GM19035 (cell line): ENCODE results near the gene ZDHHC1.

Experiments
- ATAC-seq: cut with Tn5 transposase; IDR thresholded peaks from one replicate; pipeline ENCODE4 v1.9.1; 2021; ENCODE audit not compliant: unreplicated experiment

The ZDHHC1 gene, protein sequence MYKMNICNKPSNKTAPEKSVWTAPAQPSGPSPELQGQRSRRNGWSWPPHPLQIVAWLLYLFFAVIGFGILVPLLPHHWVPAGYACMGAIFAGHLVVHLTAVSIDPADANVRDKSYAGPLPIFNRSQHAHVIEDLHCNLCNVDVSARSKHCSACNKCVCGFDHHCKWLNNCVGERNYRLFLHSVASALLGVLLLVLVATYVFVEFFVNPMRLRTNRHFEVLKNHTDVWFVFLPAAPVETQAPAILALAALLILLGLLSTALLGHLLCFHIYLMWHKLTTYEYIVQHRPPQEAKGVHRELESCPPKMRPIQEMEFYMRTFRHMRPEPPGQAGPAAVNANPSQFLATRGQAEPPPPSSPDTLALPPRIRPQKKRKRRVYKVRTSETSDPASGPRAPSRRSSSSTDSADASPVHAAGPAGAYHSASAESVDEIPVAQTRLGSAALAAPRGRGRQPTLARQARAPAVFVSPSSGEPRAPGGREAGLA

DNA sequence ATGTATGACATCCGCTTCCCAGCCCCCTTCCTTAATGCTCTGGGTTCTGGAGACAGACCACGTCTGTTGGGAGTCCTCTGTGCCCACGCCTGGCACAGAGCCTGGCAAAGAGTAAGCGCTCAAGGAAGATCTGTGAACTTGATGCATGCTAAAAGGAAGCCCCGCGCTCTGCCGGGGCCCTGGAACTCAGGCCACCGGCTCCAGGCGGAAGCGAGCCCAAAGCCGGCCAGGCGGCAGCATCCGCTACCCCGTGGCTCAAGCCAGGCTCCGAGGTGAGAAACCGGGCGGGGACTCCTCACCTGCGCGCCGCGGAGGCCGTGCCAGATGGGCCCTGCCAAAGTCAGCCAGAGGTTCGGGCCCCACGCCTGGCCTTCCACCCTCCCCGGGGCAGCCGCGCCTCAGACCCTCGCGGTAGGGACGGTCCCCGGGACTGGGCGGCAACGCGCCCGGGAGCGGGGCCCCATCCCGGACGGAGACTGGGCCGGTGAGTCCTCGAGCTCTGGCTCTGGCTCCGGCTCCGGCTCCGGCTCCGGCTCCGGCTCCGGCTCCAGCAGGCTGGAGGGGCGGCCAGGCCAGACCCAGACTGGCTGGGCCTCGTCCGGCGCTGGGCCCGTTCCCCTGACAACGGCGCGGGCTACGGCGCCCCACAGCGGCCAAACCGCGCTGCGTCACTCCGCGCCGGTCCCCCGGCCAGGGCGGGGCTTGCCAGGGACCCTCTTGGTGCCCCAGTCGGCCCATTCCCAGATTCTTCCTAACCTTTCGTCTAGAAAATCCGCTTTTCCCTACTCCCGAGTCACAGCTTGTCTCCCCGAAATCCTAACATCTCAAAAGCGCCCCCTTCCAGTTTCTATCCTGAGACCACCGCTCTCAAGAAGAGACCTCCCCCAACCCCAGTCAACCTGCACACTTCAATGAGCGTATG, at the start of gene ZDHHC1:
TSS of gene ZDHHC1 (minus strand) at position 606 of the 922 bp plus-strand sequence. CDS start 8,702 bp downstream, outside the sequence.
- peak; percentile 76 for ATAC-seq

DNA sequence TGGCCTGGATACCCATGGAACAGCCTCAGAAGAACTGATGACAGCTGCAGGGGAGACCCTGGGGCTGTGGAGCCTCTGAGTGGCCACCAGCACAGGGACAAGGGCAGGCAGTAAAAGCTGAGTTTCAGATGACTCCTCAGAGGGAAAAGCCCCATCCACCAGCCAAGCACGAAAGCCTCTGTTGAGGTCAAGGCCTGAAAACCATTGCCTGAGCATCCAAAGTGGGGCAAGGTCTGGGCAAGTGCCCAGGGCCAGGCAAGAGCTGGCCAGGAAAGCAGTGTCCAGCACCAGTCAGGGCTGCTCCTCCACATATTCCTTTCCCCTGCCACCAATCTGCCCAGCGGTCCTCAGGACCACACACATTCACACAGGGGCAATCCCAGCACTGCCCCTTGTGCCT, 48.3 kb upstream of the ZDHHC1 start:
- no peak for ATAC-seq

DNA sequence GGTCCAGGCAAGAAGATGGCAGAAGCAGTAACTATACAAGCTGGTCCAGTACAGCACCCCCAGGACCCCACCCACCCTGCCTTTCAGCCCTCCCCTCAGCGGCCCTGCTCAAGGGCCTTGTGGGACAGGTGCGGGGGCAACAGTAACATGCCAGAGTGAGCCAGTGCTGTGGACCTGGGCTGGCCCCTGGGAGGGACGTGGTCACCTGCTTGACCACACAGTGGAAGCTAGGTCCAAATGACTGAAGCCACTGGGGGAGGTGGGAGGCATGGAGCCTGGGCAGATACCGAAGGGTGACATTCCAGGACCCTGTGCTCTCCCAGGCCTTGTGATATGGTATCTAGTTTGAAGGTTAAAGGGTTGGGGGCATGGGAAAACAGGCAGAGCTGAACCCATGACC, 47.4 kb upstream of the ZDHHC1 start:
- no peak for ATAC-seq

DNA sequence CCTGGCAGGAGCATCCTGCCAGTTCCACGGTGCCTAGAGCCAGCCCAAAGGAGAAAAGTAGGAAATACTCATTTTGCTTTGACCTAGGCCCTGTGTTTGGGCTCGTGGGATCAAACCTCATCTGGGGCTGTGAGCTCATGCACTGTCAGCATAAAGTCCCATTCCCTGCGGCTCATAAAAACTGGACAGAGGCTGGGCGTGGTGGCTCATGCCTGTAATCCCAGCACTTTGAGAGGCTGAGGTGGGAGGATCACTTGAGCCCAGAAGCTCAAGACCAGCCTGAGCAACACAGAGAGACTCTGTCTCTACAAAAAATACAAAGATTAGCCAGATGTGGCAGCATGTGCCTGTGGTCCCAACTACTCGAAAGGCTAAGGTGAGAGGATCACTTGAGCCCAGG, 46.8 kb upstream of the ZDHHC1 start:
- ATAC-seq: no peak

DNA sequence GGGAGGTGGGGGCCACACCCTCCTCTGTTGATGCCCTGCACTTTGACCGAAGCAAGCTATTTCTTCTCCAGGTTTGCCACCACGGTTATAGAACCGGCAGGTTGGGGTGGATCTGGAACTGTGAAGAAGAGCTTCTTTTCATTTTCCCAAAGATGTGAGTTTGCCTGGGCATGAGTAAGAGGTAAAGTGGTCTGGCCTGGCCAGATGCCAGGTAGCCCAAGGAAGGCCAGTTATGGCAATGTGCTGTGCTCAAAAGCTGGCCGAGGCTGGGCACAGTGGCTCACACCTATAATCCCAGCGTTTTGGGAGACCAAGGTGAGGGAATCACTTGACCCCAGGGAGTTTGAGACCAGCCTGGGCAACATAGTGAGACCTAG, 46.0 kb upstream of the ZDHHC1 start:
- no peak for ATAC-seq

DNA sequence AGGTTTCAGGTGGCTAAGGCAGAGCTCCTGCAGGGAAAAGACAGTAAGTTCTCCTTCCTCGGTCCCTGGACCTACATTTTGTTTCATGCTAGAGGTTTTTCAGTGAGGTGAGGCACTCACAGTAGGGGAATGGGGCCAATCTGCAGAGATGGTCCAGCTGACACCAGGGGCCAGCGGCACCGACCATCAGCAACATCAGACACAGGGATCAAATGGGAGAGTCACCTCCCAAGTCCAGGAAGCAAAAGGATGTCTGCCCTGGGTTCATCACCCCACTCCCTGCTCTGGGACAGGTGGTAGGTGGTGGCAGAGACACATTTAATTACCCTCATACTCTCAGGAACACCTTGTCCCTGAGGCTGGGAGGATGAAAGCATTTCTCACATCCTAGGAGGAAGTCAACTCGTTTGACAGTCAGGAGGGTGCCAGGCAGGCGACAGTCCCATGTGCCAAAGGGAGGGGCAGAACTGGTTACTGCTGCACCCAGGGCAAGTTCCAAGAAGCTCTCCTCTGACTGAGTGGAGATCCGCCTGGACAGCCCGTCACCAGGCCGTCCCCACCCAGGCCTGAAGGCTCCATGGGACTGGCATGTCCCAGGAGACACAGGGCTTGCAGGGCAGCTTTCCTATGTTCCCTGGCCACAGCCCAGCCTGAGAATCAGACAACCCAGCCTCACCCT, 45.5 kb upstream of the ZDHHC1 start:
- ATAC-seq: no peak

DNA sequence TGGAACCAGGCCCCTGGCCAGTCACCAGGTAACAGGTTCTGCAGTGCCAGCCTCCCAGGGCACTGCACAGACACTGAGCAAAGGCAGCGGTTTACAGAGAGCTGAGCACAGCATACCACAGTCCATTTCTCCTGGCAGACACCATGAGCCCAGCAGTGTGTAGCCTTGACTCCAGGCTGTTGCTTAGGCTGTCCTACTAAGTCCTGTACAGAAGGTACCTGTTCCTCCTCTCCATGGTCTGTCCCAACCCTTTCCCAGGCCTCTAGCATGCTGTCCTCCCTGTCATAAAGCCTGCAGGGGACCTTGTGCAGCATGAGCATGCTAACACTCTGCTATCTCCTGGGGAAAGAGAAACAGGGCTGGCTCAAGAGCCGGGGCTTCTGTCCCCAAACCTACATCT, 44.7 kb upstream of the ZDHHC1 start:
- ATAC-seq: no peak

DNA sequence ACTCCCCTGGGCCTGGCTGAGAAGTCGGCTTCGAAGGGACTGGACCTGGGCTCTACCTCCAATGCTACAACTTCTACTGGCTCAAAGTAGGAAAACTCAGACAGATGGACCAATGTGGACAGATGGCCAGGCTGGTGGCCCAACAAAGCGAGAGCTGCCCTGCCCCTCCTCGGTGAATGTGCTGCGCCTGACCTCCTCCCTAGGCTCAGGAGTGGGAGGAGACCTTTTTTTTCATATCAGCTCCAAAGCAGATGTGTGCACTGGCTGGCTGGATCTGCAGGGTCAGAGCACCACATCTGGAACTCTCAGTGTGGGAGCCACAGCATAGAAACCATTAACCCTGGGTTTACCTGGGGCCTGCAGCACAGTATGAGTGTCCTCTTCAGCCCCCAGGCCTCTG, 43.9 kb upstream of the ZDHHC1 start:
- ATAC-seq: no peak

DNA sequence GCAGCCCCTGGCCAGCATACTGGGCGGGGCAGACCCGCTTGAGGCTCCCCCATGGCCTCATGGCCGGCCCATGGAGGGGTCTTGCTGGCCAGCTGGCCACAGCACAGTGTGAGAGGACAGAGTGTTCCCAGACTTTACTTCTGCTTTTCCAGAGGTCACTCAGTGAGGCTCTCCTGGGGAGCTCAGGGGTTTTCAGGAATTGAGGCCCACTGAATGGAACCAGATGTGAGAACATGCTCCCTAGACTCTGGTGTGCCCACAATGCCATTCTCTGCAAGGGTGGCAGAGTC, 43.5 kb upstream of the ZDHHC1 start:
- no peak for ATAC-seq

DNA sequence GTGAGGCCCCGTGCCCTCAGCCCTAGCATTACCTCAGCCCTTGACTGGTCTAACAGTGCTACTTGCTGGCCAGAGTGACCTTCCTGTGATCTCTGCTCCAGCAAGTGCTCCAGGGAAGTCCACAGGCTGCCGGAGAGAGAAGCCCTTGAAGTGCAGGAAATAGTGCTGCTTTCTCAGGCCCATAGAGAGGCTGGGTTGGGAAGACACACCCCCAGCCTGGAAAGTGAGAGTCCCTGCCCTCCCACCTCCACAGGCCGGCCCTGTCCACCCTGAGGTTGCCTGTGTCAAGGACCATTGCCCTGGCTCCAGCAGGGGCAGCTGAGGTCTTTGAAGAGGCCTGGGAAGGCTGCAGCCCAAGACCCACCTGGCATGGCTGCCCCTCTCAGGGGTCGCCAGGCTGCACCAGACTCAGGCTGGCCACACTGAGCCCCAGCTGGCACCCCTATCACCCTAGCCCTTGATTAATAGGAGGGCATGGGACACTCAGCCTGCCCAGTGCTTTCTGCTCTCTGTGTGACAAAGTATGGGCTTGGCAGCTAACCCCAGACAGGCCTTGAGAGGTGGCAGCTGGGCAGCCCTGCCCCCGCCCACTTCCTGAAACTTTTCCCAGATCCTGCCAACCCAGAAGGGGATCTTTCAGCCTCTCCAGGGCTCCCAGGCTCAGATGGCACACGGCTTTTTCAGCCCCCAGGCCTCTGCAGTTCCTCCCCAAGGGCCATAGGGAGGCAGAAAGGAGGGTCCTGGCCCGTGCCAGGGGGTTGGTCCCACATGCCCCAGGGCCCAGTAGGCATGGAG, 43.0 kb upstream of the ZDHHC1 start:
- no peak for ATAC-seq

DNA sequence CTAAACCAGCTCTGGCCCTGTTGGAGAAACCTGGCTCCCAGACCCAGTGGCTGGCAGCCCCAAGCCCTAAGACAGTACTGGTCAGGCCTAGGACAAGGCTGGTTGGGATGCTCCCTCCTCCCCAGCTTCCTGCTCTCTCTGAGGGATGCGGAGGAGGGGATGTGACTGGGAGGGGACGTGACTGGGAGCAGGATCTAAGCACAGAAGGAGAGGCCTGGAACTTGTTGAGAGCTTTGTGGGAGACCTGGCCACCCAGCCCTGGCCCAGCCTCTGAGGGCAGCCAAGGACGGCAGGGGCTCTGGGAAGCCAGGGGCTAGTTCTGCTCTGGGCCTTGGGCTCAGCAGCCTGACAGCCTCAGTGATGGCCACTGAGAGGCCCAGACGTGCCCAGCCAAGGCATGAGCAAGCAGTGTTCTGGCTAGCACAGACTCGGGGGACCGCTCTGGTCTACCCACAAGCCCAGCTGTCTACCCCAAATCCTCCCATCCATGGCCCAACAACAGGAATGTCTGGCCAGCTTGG, 41.9 kb upstream of the ZDHHC1 start:
- ATAC-seq: no peak

DNA sequence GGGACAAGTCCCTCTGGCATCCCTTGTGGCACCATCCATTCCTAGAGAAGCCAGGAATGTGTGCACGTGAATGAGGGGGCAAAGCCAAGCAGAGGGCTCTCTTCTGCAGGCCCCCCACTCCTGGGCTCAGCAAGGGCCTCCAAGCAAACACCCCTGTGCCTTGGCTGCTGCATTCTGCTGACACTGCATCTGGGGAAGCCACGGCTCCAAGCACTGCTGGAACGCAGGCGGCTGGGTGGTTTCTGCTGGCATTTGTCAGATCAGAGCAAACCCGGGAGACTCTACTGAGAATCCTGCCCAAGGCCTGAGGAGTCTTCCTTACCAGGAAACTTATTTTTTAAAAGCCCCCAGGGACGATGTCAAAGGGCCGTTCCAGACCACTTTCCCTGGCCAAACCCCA, 41.3 kb upstream of the ZDHHC1 start:
- no peak for ATAC-seq

DNA sequence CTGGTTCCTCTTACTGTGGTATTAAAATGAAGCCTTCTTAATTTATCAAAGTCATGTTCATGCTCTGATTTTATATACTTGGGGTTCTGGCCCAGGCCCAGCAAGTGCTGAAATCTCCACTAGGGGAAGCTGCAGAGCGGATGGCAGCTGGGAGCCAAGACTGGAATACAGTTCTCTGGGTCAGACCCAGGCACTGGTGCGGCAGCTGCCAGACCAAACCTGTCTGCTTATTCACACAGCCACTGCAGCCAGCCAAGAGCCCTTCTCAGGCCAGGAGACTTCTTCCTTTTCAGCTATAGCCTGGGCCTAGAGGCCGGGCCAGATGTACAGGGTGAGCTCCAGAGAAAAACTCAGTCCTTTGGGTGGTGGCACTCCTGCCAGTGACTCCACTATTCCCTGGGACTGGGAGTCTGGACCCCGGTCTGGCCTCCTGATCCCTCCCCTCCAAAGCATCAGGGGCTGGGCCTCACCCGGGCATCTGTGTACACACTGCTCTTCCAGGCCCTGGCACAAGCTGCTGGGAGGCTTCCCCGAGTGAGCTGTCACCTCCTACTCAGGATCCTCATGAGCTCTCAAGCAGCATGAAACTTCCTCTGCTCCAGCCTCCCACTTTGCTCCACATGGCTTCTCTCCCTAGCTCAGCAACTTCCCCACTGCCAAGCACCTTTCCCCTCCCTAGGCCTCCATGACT, 40.3 kb upstream of the ZDHHC1 start:
- ATAC-seq: no peak

DNA sequence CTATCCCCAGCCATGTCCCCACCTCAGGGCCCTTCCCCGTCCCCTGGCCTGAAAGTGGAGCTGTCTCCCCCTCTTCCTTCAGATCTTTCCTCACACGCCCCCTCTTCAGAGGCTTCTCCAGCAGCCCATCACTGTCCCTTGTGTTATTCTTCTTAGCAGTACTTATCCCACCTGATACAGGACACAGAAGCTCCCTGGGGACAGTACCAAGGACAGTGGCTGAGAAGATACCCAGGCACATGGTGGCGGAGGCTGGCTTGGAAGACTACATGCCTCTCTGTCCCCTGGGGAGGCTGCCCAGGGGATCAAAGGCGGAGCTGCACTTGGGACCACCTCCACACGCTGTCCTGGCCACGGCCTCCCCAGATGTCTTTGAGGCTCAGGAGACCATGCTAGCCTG, 38.6 kb upstream of the ZDHHC1 start:
- no peak for ATAC-seq

DNA sequence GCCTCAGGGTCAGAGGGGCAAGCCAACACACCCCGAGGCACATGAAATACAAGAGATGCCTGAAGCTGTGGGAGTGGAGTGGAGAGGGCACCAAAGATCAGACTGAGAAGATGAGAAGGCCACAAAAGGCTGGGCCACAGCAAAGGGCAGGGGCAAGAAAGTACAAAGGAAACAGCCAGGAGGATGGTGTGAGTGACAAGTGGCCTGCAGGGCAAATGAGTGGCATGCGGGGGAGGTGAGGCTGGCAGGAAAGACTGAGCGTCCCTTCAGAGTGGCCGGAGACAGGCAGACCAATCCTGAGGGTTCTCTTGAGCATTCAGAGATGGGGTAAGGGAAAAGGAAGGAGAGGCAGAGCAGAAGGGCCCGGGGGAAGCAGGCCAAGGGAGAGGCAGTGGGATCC, 37.8 kb upstream of the ZDHHC1 start:
- no peak for ATAC-seq

DNA sequence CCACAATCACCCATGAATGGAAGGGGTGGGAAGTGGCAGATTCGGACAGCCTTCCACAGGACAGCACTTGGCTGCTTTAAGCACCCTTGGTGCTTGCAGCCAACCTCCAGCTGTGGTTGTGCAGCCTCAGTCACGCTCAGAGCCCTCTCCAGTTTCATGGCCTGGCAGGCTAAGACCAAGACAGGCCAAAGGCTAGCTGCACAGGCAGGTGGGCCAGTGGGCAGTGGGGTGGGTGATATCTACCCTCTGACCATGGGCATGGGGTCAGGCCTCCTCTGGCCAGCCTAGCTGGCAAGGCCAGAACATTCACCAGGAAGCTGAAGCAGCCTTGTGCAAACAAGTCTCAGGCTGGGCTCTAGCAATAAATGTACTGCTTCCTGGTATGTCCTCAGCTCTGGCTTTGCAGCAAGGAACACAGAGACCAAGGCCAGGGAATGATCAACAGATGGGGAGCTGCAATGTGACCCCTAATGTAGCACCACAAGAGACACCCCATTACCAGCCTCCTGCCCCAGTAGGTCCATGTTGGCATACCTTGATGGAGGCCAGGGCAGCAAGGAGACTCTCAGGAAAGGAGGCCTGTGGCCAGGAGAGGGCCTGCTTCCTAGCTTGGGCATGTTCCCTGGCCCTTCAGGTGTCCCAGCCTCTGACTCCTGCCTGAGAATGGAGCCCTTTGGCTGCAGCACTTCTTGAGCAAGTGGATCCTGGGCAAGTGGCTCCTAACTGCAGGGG, 35.6 kb upstream of the ZDHHC1 start:
- no peak for ATAC-seq

DNA sequence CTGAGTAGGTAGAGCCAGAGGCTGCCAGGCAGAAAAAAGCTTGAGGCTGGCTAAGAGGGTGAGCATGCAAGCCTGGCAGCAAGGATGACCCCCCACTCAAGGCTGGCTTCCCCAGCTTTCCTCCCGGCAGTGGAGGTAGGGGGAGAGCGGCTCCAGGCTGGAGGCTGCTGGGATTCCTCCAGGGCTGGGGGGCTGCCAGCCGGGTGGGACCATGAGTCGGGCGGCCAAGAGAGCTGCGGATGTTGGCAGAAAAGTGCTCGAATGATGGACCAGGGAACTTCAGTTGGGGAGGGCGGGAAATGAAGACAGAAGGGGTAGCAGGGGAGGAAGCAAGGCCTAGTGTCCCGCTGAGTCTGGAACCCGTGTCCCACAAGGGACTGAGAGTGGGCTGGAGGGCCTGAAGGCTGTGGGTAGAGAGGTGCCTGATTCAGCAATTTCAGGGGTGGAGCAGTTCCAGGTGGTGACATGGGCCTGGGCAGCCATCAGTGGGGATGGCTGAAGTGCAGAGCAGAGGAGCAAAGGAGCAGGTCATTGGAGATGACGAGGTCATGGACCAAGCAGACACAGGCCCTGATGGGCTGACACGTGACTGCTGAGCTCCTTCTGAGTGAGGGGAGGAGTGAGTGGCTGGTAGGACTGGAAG, 34.9 kb upstream of the ZDHHC1 start:
- no peak for ATAC-seq

DNA sequence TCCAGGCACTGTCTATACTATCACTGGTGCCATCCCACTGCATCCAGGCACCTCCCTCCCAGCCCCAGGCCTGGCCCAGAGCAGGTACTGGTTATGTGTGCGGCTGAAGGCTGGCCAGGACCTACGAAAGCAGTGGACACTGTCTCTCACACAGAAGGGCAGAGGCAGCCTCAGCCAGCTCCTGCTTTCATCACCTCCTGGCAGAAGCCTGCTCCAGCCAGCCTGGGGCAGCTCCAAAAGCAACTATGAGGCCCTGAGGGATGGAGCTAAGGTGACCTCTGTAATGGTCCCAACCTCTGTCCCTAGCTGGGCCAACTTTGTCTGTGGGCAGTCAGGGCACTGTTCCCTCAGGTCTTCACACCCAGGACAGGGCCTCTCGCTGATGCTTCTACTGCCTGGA, 33.5 kb upstream of the ZDHHC1 start:
- no peak for ATAC-seq

DNA sequence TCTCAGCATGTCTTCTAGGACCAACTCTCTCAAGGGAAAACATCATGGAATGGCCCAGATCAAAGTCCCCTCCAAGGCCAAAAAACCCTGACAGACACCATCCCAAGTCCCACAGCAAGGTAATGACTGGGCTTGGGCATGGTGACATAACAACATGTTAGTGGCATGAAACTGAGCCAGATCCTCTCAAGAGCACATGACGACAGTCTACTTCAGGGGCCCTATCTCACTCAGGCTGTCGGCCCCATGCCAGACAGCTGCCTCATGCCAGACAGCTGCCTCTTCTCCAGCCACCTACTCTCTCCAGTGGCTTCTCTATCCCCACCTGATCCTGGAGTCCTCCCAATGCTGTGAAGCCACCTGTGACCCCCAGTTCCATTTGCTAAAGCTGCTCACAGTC, 33.1 kb upstream of the ZDHHC1 start:
- ATAC-seq: no peak
